Measurements from ENCODE around the gene PLEKHH2. TPM values are rescaled to one million over a fixed set of nuclear protein-coding genes. Genes with fewer than 3 reads are reported as not detected.

Gene PLEKHH2
- total RNA-seq, 1 donor from 2014 or later, result 0.20 TPM

DNA sequence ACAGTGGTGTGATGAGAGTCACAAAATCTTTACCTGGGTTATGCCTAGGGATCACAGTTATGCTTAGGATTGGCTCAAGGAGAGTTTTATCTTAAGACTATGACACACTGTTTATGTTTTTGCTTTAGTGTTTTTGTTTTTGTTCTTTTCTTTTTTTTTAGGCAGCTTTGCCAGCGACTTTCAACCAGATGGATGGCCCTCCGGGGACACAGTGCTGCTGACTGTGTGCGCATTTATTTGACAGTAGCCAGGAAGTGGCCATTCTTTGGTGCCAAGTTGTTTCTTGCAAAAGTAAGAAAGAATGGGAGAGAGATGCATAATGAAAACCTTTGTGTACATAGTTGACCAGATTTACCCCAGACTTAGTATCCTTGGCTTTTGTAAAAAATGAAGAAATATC lies 121.7 kb downstream of the PLEKHH2 start:
- DNase-seq (ENCODE audit: low read depth, low spot score), result no peak

DNA sequence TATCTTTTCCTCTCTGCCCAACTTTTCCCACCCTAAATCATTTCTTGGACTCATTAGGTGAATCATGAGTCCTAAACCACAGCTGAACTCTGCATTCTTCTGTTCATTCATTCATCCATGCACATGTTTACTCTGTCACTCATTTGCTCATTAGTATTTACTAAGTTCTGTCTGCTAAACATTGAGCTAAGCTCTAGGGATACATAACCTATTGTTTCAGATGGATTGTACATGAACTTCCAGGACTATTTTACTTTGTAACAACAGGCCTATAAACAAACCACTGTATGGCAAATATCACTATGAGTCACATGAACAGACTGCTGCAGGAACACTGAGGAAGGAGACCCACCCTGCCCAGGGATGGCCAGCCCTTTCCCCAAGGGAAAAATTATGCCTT lies 122.1 kb downstream of the PLEKHH2 start:
- DNase-seq (ENCODE audit: low read depth, low spot score), result no peak

- no peak for DNase-seq (ENCODE audit: low read depth, low spot score)
Observed at GRCh38 chr2:43762286-43762685, 125.2 kb downstream of the PLEKHH2 start.

GRCh38 chr2:43763091-43763490 lies 126.0 kb downstream of the PLEKHH2 start:
- no peak for DNase-seq (ENCODE audit: low read depth, low spot score)

DNA sequence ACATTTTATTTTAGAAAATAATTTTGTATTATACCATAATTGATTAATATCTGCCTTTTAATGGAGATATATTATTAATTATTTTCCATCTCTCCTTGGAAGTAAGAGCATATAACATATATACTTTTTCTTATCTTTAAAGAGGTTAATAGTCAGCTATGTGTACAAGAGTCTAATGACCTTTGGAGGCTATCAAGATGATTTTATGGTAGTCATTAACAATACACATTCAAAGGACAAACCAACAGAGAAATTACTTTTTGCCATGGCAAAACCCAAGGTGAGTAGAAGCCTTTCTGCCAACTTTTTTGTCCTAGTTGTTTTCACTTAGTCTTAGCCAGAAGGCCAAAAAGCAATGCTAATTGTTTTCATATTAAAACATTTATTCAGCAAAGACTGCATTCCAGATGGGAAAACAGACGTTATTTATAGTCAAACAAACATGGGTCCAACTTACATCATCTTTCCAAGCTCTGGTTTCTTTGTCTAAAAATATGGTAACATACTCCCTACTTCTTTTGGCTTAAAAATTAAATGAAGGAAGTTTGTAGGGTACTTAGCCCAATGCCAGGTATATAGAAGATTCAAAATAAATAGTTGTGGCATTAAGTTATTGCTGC lies 127.1 kb downstream of the PLEKHH2 start:
- DNase-seq (ENCODE audit: low read depth, low spot score), result no peak

DNA sequence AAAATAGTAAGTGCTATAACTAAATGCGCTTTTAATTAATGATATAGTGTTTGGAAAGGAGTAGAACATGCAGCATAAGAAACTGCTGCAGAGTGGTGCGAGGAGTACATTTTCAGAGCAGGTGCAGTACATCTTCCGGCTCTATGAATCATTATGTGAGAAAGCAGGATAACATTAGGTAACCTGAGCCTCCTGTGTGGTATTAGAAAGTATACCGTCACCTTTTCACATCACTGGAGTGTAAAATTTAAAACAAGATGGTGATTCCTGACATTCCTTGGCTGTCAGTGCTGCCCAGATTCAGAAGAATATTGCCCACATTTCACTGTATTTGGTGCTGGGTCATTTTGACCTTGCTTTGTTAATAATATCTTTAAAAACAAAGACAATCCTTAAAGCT lies 128.9 kb downstream of the PLEKHH2 start:
- DNase-seq (ENCODE audit: low read depth, low spot score), result no peak

GRCh38 chr2:43773876-43774613 lies 137.0 kb downstream of the PLEKHH2 start, which contains the start of gene DYNC2LI1:
DYNC2LI1 (plus strand) TSS chr2:43774039; CDS start chr2:43774139, 100 bp downstream.
- peak; percentile 75 for DNase-seq (ENCODE audit: low read depth, low spot score)

GRCh38 chr2:43774617-43775016 lies 137.6 kb downstream of the PLEKHH2 start:
- DNase-seq (ENCODE audit: low read depth, low spot score), result no peak

GRCh38 chr2:43776324-43776723 lies 139.3 kb downstream of the PLEKHH2 start:
- DNase-seq (ENCODE audit: low read depth, low spot score), result no peak

- no peak for DNase-seq (ENCODE audit: low read depth, low spot score)
Observed at GRCh38 chr2:43777306-43777926, 140.4 kb downstream of the PLEKHH2 start.

DNA sequence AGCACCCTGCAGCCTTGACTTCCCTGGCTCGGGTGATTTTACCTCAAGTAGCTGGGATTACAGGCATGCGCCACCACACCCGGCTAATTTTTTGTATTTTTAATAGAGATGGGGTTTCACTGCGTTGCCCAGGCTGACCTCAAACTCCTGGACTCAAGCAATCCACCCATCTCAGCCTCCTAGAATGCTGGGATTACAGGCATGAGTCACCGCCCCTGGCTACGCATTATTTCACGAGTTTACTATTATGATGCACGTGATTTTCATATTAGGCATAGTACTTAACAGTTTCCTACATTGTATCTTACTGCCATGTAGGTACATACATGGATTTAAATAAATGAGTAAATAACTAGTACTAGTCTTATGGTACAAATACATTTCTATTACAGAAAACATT lies 141.2 kb downstream of the PLEKHH2 start:
- DNase-seq (ENCODE audit: low read depth, low spot score), result no peak

GRCh38 chr2:43787895-43788294 lies 150.8 kb downstream of the PLEKHH2 start:
- DNase-seq (ENCODE audit: low read depth, low spot score), result no peak

DNA sequence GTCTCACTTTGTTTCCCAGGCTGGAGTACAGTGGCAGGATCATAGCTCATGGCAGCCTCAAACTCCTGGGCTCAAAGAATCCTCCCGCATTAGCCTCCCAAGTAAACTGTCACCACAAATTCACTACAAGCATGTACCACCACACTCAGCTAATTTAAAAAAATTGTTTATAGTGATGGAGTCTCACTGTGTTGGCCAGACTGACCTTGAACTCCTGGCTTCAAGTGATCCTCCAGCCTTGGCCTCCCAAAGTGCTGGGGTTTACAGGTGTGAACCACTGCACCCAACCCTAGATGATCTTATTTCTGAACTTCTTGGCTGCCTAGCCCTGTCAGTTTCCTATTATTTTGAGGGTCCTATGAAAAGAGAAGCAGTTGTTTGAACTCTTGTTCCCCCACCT lies 151.6 kb downstream of the PLEKHH2 start:
- no peak for DNase-seq (ENCODE audit: low read depth, low spot score)

DNA sequence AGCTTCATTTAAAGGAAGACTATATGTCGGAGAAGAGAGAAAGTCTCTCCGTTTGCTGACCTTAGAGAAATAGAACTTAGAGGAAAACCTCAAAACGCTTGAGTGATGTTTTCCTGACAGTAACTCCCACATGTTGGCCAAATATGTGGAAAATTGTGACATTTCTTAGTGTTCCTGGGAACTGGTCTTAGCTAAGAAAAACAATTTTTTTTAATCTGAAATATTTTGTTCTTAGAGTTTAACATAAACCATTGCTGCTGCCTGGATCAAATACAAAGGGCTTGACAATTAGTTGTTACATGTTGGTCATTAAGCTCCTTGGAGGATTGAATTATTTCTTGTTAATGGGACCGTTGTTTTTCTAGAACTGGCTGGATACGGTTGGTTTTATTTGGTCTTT lies 153.1 kb downstream of the PLEKHH2 start:
- no peak for DNase-seq (ENCODE audit: low read depth, low spot score)

DNA sequence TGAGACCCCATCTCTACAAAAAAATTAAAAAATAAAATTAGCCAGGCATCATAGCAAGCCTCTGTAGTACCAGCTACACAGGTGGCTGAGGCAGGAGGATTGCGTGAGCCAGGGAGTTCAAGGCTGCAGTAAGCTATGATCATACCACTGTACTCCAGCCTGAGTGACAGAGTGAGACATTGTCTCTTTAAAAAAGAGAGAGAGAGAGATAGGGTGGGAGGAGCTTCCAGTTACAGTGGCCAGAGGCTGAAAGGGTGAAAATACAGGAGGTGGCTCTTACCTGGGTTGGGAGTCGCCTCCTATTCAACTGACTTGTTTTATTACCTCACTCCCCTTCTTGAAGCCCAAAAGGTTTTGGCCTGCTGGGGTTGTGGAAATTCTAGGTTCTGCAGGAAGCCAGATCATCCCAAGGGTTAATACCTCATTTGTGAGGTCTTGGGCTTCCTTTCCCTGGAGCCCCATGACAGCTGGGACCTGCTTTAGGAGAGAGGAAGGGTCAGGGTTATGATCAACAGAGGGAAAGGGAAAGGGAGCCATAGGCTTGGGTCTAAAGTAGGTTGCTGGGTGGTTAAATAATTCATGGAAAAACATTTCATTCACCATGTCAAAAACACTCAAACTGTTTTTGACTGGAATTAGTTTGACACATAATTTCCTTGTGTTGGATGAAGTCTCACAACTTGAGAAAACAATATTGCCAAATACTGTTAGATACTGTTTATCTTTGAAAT lies 154.1 kb downstream of the PLEKHH2 start:
- DNase-seq (ENCODE audit: low read depth, low spot score), result no peak

DNA sequence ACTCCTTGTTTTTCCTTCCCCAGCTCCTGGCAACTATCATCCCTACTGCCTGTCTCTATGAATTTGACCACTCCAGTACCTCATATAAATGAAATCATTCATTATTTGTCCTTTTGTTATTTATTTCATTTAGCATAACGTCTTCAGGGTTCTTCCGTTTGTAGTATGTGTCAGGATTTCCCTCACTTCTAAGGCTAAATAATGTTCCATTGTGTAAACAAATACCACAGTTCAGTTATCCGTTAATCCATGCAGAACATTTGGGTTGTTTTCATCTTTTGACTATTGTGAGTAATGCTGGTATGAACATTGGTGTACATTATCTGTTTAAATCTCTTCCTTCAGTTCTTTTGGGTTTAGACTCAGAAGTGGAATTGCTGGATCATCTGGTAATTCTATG lies 155.6 kb downstream of the PLEKHH2 start:
- DNase-seq (ENCODE audit: low read depth, low spot score), result no peak

DNA sequence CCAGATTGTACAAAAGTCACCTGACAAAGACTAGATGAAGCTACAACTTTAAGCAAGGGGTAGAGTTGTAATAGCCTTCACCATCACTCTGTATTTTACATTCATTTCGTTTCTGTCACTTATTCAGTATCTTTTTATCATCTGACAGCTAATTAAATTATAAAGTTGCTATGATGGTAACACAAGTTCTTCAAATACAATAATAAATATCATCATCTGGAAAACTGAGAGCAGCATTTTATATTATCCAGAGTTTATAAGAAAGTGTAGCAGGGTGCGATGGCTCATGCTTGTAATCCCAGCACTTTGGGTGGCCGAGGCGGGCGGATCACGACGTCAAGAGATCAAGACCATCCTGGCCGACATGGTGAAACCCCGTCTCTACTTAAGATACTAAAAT lies 157.9 kb downstream of the PLEKHH2 start:
- no peak for DNase-seq (ENCODE audit: low read depth, low spot score)

DNA sequence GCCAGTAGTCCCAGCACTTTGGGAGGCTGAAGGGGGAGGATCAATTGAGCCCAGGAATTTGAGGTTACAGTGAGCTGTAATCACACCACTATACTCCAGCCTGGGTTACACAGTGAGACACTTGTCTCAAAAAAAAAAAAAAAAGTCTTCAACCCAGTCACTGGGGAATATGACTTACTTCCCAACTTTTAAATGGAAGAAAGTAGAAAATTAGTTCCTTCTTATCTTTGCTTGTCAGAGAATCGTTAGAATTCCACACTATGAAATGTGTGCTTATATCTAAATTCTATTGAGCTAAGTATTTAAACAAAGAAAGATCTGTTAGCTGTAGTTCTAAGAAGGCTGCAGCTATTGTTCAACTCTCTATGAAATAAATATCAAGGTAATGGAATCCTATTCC lies 159.1 kb downstream of the PLEKHH2 start:
- no peak for DNase-seq (ENCODE audit: low read depth, low spot score)

DNA sequence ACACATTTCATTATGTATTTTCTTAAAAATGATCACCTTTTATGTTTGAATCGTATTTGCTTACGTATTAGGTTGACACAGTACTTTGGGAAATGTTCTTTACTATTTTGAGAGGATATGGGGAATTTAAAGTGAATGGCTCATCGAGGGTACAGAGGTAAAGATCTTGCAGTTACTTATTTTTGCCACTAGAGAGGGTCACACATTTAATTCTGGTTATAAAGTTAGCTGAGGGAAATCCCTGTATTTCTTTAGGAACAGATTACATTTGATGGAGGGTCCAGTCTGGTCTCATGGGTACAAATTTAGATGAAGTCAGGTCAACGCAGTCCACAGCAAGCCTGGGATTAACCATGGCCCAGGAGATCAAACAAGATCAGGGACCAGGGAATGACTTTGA lies 161.2 kb downstream of the PLEKHH2 start:
- DNase-seq (ENCODE audit: low read depth, low spot score), result no peak

DNA sequence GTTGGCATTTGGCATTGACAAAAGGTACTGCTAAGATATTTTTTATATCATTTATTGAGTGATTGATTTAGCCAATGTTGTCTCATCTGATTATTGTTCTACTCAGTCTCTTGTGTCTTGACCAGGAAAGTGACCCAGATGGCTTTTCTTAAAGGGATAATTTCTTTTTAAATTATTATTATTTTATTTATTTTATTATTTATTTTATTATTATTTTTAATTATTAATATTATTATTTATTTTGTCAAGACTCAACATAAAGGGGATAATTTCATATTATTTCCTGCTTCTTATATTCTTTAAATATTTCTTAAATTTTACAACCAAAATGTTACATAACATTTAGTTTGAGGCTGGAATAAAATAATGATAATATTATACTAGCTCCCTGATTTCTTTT lies 163.8 kb downstream of the PLEKHH2 start:
- DNase-seq (ENCODE audit: low read depth, low spot score), result no peak

DNA sequence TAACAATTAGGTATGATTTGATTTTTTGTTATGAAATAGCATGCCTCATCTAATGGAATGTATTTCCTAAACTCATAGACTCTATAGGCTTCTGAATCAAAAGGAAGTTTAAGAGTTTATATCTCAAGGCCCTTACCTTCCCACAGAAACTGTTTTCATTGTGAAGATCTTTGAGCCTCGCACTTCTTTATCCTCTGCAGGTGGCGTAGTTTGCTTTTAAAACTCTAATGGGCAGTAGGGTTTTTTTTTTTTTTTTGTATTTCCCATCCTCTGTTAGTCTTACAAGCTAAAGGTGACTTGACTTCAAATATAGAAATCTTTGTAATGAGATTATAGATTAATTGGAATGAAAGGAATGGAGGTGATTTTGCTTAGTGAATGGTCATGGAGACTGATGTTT lies 165.1 kb downstream of the PLEKHH2 start:
- no peak for DNase-seq (ENCODE audit: low read depth, low spot score)

DNA sequence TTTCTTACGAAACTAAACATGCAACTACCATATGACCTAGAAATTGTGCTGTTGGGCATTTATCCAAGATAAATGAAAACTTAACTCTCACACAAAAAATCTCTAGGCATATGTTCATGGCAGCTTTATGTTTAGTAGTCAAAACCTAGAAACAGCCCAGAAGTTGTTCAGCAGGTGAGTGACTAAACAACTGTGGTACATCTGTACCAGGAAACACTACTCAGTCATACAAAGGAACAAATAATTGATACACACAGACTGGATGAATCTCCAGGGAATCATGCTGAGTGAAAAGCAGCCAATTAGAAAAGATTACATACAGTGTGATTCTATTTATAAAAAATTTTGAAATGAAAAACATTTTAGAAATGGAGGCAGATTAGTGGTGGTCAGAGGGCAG lies 166.1 kb downstream of the PLEKHH2 start:
- DNase-seq (ENCODE audit: low read depth, low spot score), result no peak

All from pulmonary artery endothelial cell (primary cell).